HL-60 (cell line): ENCODE data around the gene IGF2R.

Experiments
- DNase-seq, 2 experiments: peaks; one replicate each; pipeline ENCODE4 v3.0.0-alpha.2; 2010 to 2020; ENCODE audit warnings: low read depth in 1 of 2, low spot score in 1 of 2
- H3K27ac ChIP-seq: fragments of 250-450 bp; sonication (Bioruptor Pico); replicated peaks from 2 replicates; pipeline ENCODE4 v1.5.1; 2020; ENCODE audit warnings: mild to moderate bottlenecking, moderate library complexity
- H3K27me3 ChIP-seq: fragments of 250-450 bp; sonication (Bioruptor Pico); 2 replicates; pipeline ENCODE4 v1.5.1; 2021; ENCODE audit warnings: mild to moderate bottlenecking, moderate library complexity; ENCODE audit not compliant: insufficient read depth, poor library complexity, severe bottlenecking
- H3K4me3 ChIP-seq: replicated peaks from 2 replicates; pipeline ENCODE4 v1.5.1; 2011; ENCODE audit warnings: mild to moderate bottlenecking, control low read depth, low read length; ENCODE audit not compliant: insufficient read depth
- CTCF ChIP-seq: IDR thresholded peaks from one replicate; pipeline ENCODE4 v1.5.1; 2011; ENCODE audit warnings: low read length, control low read depth, inconsistent platforms; ENCODE audit not compliant: insufficient read depth
- GABPA ChIP-seq: IDR thresholded peaks from 2 replicates; pipeline ENCODE4 v1.6.1; 2012; ENCODE audit warnings: low read depth
- POLR2AphosphoS5 ChIP-seq: IDR thresholded peaks from 2 replicates; pipeline ENCODE4 v1.6.1; 2012; ENCODE audit warnings: low read depth
- REST ChIP-seq: IDR thresholded peaks from 2 replicates; pipeline ENCODE4 v1.6.1; 2012; ENCODE audit warnings: low read depth; ENCODE audit not compliant: insufficient replicate concordance
- SPI1 ChIP-seq: IDR thresholded peaks from 2 replicates; pipeline ENCODE4 v1.6.1; 2012; ENCODE audit warnings: low read depth, mild to moderate bottlenecking, borderline replicate concordance

Gene IGF2R

GRCh38 chr6:159957071-159957673, 11.7 kb upstream of the IGF2R start:
- TF ChIP-seq SPI1 (no peak), POLR2AphosphoS5 (no peak), CTCF (no peak), GABPA (no peak), REST (no peak)
- H3K27ac ChIP-seq: no peak overlapping the region
- no peaks in the 10 kb centered on the region for H3K27me3 ChIP-seq
- DNase-seq: no peak
- H3K4me3 ChIP-seq: no peak overlapping the region

- H3K27me3 ChIP-seq: no peaks in the 10 kb centered on the region
- H3K27ac ChIP-seq: no peak overlapping the region; the same call in 1 of the 2 replicates
- no peak for TF ChIP-seq GABPA
- TF ChIP-seq SPI1: peak; percentile 99
- peak in 1 of 2 experiments; percentile 88 for DNase-seq
- no peak overlapping the region for H3K4me3 ChIP-seq
Measured at GRCh38 chr6:159959165-159959975, 9.5 kb upstream of the IGF2R start.

GRCh38 chr6:159959976-159960384, 8.9 kb upstream of the IGF2R start:
- no peak overlapping the region for H3K4me3 ChIP-seq
- TF ChIP-seq SPI1: no peak
- TF ChIP-seq REST: no peak
- no peak for TF ChIP-seq CTCF
- TF ChIP-seq POLR2AphosphoS5: no peak
- no peaks in the 10 kb centered on the region for H3K27me3 ChIP-seq
- DNase-seq: no peak
- no peak overlapping the region for H3K27ac ChIP-seq

GRCh38 chr6:159960485-159960884, 8.4 kb upstream of the IGF2R start:
- DNase-seq: no peak
- TF ChIP-seq CTCF (no peak), REST (no peak), SPI1 (no peak), POLR2AphosphoS5 (no peak), GABPA (no peak)
- Histone ChIP-seq H3K27ac (no peak overlapping the region), H3K27me3 (no peaks in the 10 kb centered on the region), H3K4me3 (no peak overlapping the region)
